22Rv1 (cell line): ENCODE data around the gene INPP1.
A peak's percentile ranks its signal among the peaks of the same experiment; 100 is the strongest.
"Not testable (repeated sequence)": the region's sequence is repeated elsewhere in the genome, so short reads cannot be mapped to it uniquely, and the experiment has no call there.

ENCODE experiments used
- H3K27ac ChIP-seq: fragments of 450-650 bp; 2 replicates; pipeline ENCODE4 v1.5.1; 2017
- ZFX ChIP-seq: fragments of 450-650 bp; IDR thresholded peaks from 2 replicates; pipeline ENCODE4 v1.6.1; 2017; ENCODE audit warnings: antibody characterized with exemption, borderline replicate concordance
- TF ChIP-seq, protein P1 (sequence below): fragments of 450-650 bp; IDR thresholded peaks from 2 replicates; pipeline ENCODE4 v1.5.1; 2017; ENCODE audit warnings: mild to moderate bottlenecking

The INPP1 gene

DNA sequence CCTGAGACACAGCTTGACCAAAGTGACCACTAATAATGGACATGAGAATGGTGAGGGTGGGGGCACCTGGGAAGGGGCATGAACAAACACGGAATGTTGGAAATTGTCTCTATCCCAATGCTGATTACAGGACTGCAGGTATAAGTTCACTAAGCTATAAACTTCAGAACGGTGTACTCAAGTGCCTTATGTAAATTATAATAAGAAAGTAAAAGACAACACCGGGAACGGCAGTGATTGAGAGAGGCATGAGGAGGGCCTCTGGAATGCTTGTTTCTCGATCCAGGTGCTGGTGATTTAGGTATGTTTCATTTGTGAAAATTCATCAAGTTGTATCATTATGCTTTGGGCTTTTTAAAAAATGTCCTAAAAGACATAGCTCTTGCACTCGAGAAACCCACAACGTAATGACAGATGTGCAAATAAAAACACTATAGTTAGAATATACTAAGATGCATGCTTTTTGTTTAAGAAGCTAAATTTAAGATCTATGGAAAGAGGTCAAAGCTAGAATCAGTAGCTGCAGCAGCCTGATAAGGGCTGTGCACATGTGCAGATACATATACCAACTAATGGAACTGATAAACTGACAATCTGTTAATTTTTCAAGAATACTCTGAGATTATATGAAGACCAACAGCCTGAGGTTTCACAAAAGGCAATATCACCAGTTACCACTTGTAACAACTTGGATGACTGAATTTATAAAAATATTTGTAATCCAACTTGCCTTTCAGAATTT, 31.3 kb upstream of the INPP1 start:
- no peak overlapping the region for H3K27ac ChIP-seq
- TF ChIP-seq, protein P1, sequence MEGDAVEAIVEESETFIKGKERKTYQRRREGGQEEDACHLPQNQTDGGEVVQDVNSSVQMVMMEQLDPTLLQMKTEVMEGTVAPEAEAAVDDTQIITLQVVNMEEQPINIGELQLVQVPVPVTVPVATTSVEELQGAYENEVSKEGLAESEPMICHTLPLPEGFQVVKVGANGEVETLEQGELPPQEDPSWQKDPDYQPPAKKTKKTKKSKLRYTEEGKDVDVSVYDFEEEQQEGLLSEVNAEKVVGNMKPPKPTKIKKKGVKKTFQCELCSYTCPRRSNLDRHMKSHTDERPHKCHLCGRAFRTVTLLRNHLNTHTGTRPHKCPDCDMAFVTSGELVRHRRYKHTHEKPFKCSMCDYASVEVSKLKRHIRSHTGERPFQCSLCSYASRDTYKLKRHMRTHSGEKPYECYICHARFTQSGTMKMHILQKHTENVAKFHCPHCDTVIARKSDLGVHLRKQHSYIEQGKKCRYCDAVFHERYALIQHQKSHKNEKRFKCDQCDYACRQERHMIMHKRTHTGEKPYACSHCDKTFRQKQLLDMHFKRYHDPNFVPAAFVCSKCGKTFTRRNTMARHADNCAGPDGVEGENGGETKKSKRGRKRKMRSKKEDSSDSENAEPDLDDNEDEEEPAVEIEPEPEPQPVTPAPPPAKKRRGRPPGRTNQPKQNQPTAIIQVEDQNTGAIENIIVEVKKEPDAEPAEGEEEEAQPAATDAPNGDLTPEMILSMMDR, result no peak
- no peak for TF ChIP-seq ZFX

- not testable (repeated sequence) for H3K27ac ChIP-seq
Observed at GRCh38 chr2:190312635-190313025, 30.8 kb upstream of the INPP1 start.

GRCh38 chr2:190313880-190314279, 29.5 kb upstream of the INPP1 start:
- TF ChIP-seq, protein P1, result no peak
- TF ChIP-seq ZFX, result no peak

DNA sequence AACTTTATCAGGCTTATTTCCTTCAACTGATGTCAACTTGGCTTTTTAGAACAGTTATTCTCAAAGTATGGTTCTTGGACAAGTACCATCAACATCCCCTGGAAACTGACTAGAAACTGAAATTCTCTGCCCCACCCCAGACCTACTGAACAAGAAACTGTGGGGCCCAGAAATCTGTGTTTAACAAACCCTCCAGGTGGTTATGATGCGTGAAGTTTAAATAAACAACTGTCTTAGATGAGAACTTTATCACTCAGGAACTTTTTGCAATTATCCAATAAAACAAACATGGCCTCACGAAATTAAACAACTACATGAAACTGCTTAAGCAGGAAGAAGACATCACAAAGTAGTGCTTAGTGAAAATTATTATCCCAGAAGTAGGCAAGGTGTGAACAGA, 28.1 kb upstream of the INPP1 start:
- TF ChIP-seq, protein P1, result no peak
- TF ChIP-seq ZFX, result no peak
- no peak overlapping the region for H3K27ac ChIP-seq

More at GRCh38 chr2:190313880-190314279, 29.5 kb upstream of the INPP1 start:
- no peak overlapping the region for H3K27ac ChIP-seq

DNA sequence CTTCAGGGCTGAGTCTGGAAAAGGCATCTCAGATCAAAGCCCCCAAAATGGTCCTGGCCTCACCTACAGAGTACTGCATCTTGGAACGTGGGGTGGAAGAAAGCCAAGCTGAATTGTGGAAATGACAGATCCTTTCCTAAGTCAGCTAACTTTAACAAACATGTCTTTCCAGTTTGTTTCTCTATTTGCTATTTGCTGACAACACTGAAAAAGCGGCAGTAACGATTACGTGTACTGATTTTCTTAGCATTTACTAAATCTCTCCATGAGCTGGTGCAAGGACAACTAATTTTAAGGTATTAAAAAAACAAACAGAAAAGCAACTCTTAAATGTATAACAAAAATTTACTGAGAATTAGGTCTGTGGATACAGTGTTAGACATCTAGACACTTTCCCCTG, 24.9 kb upstream of the INPP1 start:
- TF ChIP-seq, protein P1, result no peak
- no peak for TF ChIP-seq ZFX
- H3K27ac ChIP-seq, result no peak overlapping the region

GRCh38 chr2:190318931-190319554, 24.3 kb upstream of the INPP1 start:
- TF ChIP-seq, protein P1, result no peak
- no peak for TF ChIP-seq ZFX
- peak overlapping the region; percentile 54 for H3K27ac ChIP-seq

DNA sequence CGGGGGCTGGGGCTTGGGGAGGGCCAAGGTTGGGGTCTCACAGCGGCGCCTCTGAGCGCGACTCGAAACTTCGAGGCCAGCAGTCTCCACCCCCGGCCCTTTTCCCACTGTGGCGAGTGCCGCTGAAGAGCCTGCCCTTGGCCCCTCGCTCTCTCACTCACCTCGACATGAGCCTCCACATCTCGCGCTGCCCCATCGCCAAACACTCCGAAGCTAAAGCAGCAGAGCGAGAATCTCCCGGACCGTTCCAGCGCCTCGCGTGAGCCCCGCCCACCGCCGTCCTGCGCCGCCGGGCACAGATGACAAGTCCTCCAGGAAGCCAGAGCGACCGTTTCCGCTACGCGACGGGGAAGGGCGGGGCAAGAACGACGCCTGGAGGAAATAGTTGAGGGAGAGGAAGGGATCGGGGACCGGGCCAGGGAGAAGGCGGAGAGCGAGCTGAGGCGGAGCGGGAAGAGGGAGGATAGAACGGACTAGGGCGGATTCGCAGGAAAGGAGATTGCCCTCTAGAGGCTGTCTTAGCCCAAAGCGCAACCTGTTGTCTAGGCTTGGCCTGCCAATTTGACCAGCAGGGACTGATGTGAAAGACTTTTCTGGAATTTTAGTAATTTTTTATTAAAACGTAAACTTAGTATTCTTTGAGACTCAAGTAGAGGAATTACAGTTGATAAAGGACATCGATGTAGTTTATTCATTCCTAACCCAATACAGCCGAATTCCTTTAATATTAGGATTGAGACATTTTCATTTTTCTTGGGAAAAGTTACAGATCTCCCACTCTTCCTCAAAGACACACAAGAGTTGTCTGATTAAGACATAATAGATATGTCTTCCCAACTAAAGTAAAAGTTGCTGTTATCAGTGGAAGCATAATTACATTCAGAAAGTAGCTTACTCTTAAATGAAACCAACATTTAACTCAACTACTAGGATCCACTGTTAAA, 23.6 kb upstream of the INPP1 start, which contains the start of gene HIBCH:
Gene HIBCH, minus strand, starts transcription at position 272 of the 944 bp plus-strand sequence. Its CDS starts 76 bp downstream, at position 196.
- no peak for TF ChIP-seq ZFX
- TF ChIP-seq, protein P1, result peak; percentile 96
- H3K27ac ChIP-seq, result peak within 1 kb of the TSS; percentile 54
